Panc1 (cell line): Measurements from ENCODE around the gene ARL5C. TPM values are rescaled to one million over a fixed set of nuclear protein-coding genes. Genes with fewer than 3 reads are reported as not detected.
"Not testable (repeated sequence)": the region's sequence is repeated elsewhere in the genome, so short reads cannot be mapped to it uniquely, and the experiment has no call there.

Experiments
- ATAC-seq: fragments of 200-7000 bp; cut with Tn5 transposase; 2 replicates; pipeline ENCODE4 v1.9.1; 2020; ENCODE audit warnings: mild to moderate bottlenecking, moderate library complexity
- BruUV-seq: library from RNA; stranded (reverse); fragments of 400-500 nt; replicated peaks from 2 replicates; lab custom pipeline; 2021; lab: Mats Ljungman, UMichigan
- CTCF ChIA-PET: fragments of 300-600 bp; sonication (Branson Sonifier 250); formaldehyde crosslinking; loops from one replicate; lab custom pipeline; 2022; ENCODE audit warnings: antibody characterized with exemption; lab: Charles Lee
- POLR2A ChIA-PET: fragments of 300-600 bp; sonication (Branson Sonifier 250); formaldehyde crosslinking; loops from one replicate; lab custom pipeline; 2022; ENCODE audit warnings: antibody characterized with exemption; lab: Charles Lee
- DNase-seq: peaks from one replicate; pipeline ENCODE4 v3.0.0-alpha.2; 2010; ENCODE audit warnings: low read depth, low spot score
- H3K27ac ChIP-seq: 2 replicates; pipeline ENCODE4 v1.5.1; 2011; ENCODE audit warnings: mild to moderate bottlenecking, low read length, inconsistent platforms
- H3K27me3 ChIP-seq: fragments of 200-500 bp; sonication (Bioruptor generic); 2 replicates; pipeline ENCODE4 v1.6.0; 2014; ENCODE audit warnings: low read length, inconsistent platforms; ENCODE audit not compliant: control insufficient read depth, insufficient read depth
- H3K36me3 ChIP-seq: fragments of 200-500 bp; sonication (Bioruptor generic); 2 replicates; pipeline ENCODE4 v1.5.1; 2014; ENCODE audit warnings: inconsistent platforms, mild to moderate bottlenecking, low read length, moderate library complexity; ENCODE audit not compliant: control insufficient read depth, insufficient read depth
- H3K4me1 ChIP-seq: 2 replicates; pipeline ENCODE4 v1.5.1; 2011; ENCODE audit warnings: inconsistent platforms, mild to moderate bottlenecking, low read length, moderate library complexity; ENCODE audit not compliant: control insufficient read depth, insufficient read depth
- H3K4me3 ChIP-seq, 2 experiments: 2 replicates each; pipeline ENCODE4 v1.5.1; 2011 to 2012; ENCODE audit warnings: low read depth in 2 of 2, low read length in 2 of 2, mild to moderate bottlenecking in 2 of 2, inconsistent platforms in 1 of 2, moderate library complexity in 1 of 2
- H3K9me3 ChIP-seq: fragments of 200-500 bp; sonication (Bioruptor generic); 2 replicates; pipeline ENCODE4 v1.5.1; 2014; ENCODE audit warnings: low read depth, mild to moderate bottlenecking, inconsistent platforms, low read length, moderate library complexity; ENCODE audit not compliant: control insufficient read depth, insufficient read depth
- SIN3A ChIP-seq: IDR thresholded peaks from 2 replicates; pipeline ENCODE4 v1.6.1; 2012; ENCODE audit warnings: low read depth, mild to moderate bottlenecking, low read length, moderate library complexity, borderline replicate concordance; ENCODE audit not compliant: insufficient read depth
- TCF7L2 ChIP-seq: IDR thresholded peaks from 2 replicates; pipeline ENCODE4 v1.6.1; 2011; ENCODE audit warnings: mild to moderate bottlenecking, low read depth, low read length, inconsistent platforms
- in situ Hi-C: cut with HindIII; loops from 2 replicates; pipeline ENCODE4 v1.10.0; 2016; ENCODE audit warnings: low sequenced_read_pairs, low pct_unique_long_range_greater_than_20kb
- intact Hi-C: fragments of 100-400 bp; cut with micrococcal nuclease; formaldehyde crosslinking; loops from one replicate; pipeline ENCODE4 v1.10.0; 2022; ENCODE audit not compliant: unreplicated experiment
- total RNA-seq: library from RNA; stranded (reverse); gene quantifications from one replicate; pipeline ENCODE4 v1.2.1, GENCODE V29; 2021; ENCODE audit not compliant: unreplicated experiment
- TF ChIP-seq, protein P1 (sequence below), 2 experiments: IDR thresholded peaks; 2 replicates each; pipeline ENCODE4 v1.6.1; 2011 to 2012; ENCODE audit warnings: low read depth in 2 of 2, control low read depth in 1 of 2, low read length in 1 of 2, mild to moderate bottlenecking in 1 of 2, moderate library complexity in 1 of 2; ENCODE audit not compliant: insufficient read depth in 1 of 2
- TF ChIP-seq, protein P2 (sequence below): fragments of 450-650 bp; IDR thresholded peaks from 2 replicates; pipeline ENCODE4 v1.5.1; 2017; ENCODE audit warnings: mild to moderate bottlenecking

The ARL5C gene
- total RNA-seq, 1 experiment from 2014 or later = not detected

DNA sequence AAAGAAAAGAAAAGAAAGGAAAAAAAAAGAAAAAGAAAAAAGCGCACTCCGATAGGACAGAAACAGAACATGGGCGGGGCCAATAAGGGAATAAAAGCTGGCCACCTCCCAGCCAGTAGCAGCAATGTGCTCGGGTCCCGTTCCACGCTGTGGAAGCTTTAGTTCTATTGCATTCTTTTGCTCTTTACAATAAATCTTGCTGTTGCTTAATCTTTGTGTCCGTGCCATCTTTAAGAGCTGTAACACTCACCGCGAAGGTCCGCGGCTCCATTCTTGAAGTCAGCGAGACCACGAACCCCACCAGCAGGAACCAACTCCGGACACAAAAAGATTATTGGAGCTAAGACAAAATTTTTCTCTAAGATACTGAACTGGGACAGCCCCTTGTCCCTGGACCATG is 3.1 kb upstream of the ARL5C start:
- CTCF ChIA-PET = interaction anchor here (0.6 kb wide), 1 partner anchor 25 kb away, joined by 7 read pairs; no protein-coding TSS in a partner anchor
- no TSS peak for BruUV-seq
- Histone ChIP-seq H3K27ac (no peak overlapping the region), H3K36me3 (no peaks in the 10 kb centered on the region), H3K4me3 (no peak overlapping the region), H3K9me3 (no peaks in the 10 kb centered on the region), H3K27me3 (no peaks in the 10 kb centered on the region), H3K4me1 (peaks cover 4% of the 10 kb centered on the region; the same call in 1 of the 2 replicates)
- no peak for TF ChIP-seq TCF7L2
- TF ChIP-seq, protein P1, sequence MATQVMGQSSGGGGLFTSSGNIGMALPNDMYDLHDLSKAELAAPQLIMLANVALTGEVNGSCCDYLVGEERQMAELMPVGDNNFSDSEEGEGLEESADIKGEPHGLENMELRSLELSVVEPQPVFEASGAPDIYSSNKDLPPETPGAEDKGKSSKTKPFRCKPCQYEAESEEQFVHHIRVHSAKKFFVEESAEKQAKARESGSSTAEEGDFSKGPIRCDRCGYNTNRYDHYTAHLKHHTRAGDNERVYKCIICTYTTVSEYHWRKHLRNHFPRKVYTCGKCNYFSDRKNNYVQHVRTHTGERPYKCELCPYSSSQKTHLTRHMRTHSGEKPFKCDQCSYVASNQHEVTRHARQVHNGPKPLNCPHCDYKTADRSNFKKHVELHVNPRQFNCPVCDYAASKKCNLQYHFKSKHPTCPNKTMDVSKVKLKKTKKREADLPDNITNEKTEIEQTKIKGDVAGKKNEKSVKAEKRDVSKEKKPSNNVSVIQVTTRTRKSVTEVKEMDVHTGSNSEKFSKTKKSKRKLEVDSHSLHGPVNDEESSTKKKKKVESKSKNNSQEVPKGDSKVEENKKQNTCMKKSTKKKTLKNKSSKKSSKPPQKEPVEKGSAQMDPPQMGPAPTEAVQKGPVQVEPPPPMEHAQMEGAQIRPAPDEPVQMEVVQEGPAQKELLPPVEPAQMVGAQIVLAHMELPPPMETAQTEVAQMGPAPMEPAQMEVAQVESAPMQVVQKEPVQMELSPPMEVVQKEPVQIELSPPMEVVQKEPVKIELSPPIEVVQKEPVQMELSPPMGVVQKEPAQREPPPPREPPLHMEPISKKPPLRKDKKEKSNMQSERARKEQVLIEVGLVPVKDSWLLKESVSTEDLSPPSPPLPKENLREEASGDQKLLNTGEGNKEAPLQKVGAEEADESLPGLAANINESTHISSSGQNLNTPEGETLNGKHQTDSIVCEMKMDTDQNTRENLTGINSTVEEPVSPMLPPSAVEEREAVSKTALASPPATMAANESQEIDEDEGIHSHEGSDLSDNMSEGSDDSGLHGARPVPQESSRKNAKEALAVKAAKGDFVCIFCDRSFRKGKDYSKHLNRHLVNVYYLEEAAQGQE (IDR thresholded peaks at IDR 0.05; ENCODE audit: insufficient read depth in 1 of 2, low read depth in 2 of 2, low read length in 1 of 2) = no peak
- TF ChIP-seq, protein P2, sequence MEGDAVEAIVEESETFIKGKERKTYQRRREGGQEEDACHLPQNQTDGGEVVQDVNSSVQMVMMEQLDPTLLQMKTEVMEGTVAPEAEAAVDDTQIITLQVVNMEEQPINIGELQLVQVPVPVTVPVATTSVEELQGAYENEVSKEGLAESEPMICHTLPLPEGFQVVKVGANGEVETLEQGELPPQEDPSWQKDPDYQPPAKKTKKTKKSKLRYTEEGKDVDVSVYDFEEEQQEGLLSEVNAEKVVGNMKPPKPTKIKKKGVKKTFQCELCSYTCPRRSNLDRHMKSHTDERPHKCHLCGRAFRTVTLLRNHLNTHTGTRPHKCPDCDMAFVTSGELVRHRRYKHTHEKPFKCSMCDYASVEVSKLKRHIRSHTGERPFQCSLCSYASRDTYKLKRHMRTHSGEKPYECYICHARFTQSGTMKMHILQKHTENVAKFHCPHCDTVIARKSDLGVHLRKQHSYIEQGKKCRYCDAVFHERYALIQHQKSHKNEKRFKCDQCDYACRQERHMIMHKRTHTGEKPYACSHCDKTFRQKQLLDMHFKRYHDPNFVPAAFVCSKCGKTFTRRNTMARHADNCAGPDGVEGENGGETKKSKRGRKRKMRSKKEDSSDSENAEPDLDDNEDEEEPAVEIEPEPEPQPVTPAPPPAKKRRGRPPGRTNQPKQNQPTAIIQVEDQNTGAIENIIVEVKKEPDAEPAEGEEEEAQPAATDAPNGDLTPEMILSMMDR = no peak
- POLR2A ChIA-PET = interaction anchor here (0.6 kb wide), 1 partner anchor 249 kb away, joined by 6 read pairs; no protein-coding TSS in a partner anchor
- DNase-seq = no peak
- intact Hi-C loops (no loop called here), in situ Hi-C loops (no loop called here)
- no peak for ATAC-seq

- DNase-seq, H3K36me3 ChIP-seq, ATAC-seq, H3K4me3 ChIP-seq, H3K27ac ChIP-seq, H3K9me3 ChIP-seq, H3K27me3 ChIP-seq, intact Hi-C loops, H3K4me1 ChIP-seq, BruUV-seq, in situ Hi-C loops, POLR2A ChIA-PET: not testable (repeated sequence)
- CTCF ChIA-PET = interaction anchor here (0.6 kb wide), 1 partner anchor 10 kb away, joined by 3 read pairs; no protein-coding TSS in a partner anchor
Observed at GRCh38 chr17:39168503-39168902, 2.5 kb upstream of the ARL5C start.

DNA sequence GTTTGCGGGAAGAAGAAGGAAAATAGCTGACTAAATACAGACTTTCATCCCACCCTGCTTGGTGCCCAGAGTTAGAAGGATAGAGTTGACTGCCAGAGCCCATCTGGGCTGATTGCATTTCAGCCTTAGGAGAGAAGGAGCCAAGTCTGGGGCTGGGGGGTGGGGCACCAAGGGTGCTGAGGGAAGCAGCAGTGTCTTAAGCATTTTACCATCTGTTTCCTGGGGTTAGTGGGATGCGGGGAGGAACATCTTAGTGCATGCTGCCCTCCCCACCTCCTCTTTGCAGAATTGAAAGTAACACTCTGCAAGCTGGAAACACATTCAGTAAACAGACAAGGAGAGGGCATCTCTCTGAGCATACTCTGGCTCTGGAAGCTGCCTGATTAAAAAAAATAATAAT is 1.5 kb upstream of the ARL5C start:
- no peak for DNase-seq
- CTCF ChIA-PET = no interaction called here

More for the DNA sequence above, 1.5 kb upstream of the ARL5C start:
- Histone ChIP-seq H3K36me3 (no peaks in the 10 kb centered on the region), H3K4me1 (peaks cover 4% of the 10 kb centered on the region; the same call in 1 of the 2 replicates), H3K27ac (no peak overlapping the region), H3K27me3 (no peaks in the 10 kb centered on the region), H3K9me3 (no peaks in the 10 kb centered on the region), H3K4me3 (no peak overlapping the region)
- TF ChIP-seq, protein P2 = no peak
- TF ChIP-seq TCF7L2 (no peak), SIN3A (no peak)
- TF ChIP-seq, protein P1 (IDR thresholded peaks at IDR 0.05; ENCODE audit: insufficient read depth in 1 of 2, low read depth in 2 of 2, low read length in 1 of 2) = no peak
- ATAC-seq = no peak
- no TSS peak for BruUV-seq
- POLR2A ChIA-PET = no interaction called here
- in situ Hi-C loops (no loop called here), intact Hi-C loops (no loop called here)
